ENCODE measurements around the gene RELL1.

GRCh38 chr4:37584493-37585060 is 101.6 kb downstream of the RELL1 start:
- TF ChIP-seq POLR2AphosphoS5 (IDR thresholded peaks at IDR 0.05) (no peak), EZH2 (IDR thresholded peaks at IDR 0.05; ENCODE audit: borderline replicate concordance, insufficient read depth, low read length, poor library complexity, severe bottlenecking) (no peak), TAF1 (IDR thresholded peaks at IDR 0.05; ENCODE audit: low read depth) (no peak), MXI1 (conservative IDR thresholded peaks at IDR 0.05; ENCODE audit: poor library complexity, severe bottlenecking) (no peak), SMC3 (conservative IDR thresholded peaks at IDR 0.05; ENCODE audit: poor library complexity) (no peak), RAD21 (conservative IDR thresholded peaks at IDR 0.05) (no peak)
- TF ChIP-seq, protein P1, sequence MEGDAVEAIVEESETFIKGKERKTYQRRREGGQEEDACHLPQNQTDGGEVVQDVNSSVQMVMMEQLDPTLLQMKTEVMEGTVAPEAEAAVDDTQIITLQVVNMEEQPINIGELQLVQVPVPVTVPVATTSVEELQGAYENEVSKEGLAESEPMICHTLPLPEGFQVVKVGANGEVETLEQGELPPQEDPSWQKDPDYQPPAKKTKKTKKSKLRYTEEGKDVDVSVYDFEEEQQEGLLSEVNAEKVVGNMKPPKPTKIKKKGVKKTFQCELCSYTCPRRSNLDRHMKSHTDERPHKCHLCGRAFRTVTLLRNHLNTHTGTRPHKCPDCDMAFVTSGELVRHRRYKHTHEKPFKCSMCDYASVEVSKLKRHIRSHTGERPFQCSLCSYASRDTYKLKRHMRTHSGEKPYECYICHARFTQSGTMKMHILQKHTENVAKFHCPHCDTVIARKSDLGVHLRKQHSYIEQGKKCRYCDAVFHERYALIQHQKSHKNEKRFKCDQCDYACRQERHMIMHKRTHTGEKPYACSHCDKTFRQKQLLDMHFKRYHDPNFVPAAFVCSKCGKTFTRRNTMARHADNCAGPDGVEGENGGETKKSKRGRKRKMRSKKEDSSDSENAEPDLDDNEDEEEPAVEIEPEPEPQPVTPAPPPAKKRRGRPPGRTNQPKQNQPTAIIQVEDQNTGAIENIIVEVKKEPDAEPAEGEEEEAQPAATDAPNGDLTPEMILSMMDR (IDR thresholded peaks at IDR 0.05; ENCODE audit: poor library complexity, severe bottlenecking), result no peak
- TF ChIP-seq, protein P2, sequence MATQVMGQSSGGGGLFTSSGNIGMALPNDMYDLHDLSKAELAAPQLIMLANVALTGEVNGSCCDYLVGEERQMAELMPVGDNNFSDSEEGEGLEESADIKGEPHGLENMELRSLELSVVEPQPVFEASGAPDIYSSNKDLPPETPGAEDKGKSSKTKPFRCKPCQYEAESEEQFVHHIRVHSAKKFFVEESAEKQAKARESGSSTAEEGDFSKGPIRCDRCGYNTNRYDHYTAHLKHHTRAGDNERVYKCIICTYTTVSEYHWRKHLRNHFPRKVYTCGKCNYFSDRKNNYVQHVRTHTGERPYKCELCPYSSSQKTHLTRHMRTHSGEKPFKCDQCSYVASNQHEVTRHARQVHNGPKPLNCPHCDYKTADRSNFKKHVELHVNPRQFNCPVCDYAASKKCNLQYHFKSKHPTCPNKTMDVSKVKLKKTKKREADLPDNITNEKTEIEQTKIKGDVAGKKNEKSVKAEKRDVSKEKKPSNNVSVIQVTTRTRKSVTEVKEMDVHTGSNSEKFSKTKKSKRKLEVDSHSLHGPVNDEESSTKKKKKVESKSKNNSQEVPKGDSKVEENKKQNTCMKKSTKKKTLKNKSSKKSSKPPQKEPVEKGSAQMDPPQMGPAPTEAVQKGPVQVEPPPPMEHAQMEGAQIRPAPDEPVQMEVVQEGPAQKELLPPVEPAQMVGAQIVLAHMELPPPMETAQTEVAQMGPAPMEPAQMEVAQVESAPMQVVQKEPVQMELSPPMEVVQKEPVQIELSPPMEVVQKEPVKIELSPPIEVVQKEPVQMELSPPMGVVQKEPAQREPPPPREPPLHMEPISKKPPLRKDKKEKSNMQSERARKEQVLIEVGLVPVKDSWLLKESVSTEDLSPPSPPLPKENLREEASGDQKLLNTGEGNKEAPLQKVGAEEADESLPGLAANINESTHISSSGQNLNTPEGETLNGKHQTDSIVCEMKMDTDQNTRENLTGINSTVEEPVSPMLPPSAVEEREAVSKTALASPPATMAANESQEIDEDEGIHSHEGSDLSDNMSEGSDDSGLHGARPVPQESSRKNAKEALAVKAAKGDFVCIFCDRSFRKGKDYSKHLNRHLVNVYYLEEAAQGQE (IDR thresholded peaks at IDR 0.05; ENCODE audit: borderline replicate concordance), result no peak

All from neural cell (in vitro differentiated cells).